H1 (cell line): ENCODE results near the gene SCN7A. TPM values are rescaled to one million over a fixed set of nuclear protein-coding genes. Genes with fewer than 3 reads are reported as not detected.

Source experiments
- CTCF ChIA-PET: fragments of 300-600 bp; sonication (Branson Sonifier 250); formaldehyde crosslinking; loops from one replicate; lab custom pipeline; 2021; ENCODE audit not compliant: partially characterized antibody; lab: Charles Lee
- POLR2A ChIA-PET: fragments of 300-600 bp; sonication (Branson Sonifier 250); formaldehyde crosslinking; loops from one replicate; lab custom pipeline; 2021; ENCODE audit warnings: inconsistent platforms; ENCODE audit not compliant: partially characterized antibody; lab: Charles Lee
- DNase-seq, 2 experiments: peaks; one replicate each; pipeline versions ENCODE4 v3.0.0 to v3.0.0-alpha.2; 2010 to 2022; ENCODE audit warnings: low spot score in 2 of 2, low read depth in 1 of 2, mixed read lengths in 1 of 2
- FAIRE-seq: peaks from 2 replicates; lab custom pipeline; 2011; peaks lifted over from hg19 to GRCh38; lab: Jason Lieb, UNC
- H2AFZ ChIP-seq: 2 replicates; pipeline ENCODE4 v1.8.1; 2012; ENCODE audit warnings: low read length, inconsistent platforms
- H2AK5ac ChIP-seq: 2 replicates; pipeline ENCODE4 v1.6.1; 2013; ENCODE audit warnings: low read depth, low read length
- H2BK120ac ChIP-seq: replicated peaks from 2 replicates; pipeline ENCODE3; 2013; ENCODE audit warnings: low read depth, low read length, inconsistent platforms
- H2BK12ac ChIP-seq: 2 replicates; pipeline ENCODE4 v1.6.1; 2013; ENCODE audit warnings: low read depth, low read length
- H2BK15ac ChIP-seq: 2 replicates; pipeline ENCODE4 v1.6.1; 2013; ENCODE audit warnings: low read length
- H2BK20ac ChIP-seq: 2 replicates; pipeline ENCODE4 v1.6.1; 2013; ENCODE audit warnings: low read length
- H2BK5ac ChIP-seq: 2 replicates; pipeline ENCODE4 v1.6.1; 2013; ENCODE audit warnings: low read depth, low read length
- H3K14ac ChIP-seq: 2 replicates; pipeline ENCODE4 v1.6.1; 2013; ENCODE audit warnings: inconsistent platforms; ENCODE audit not compliant: insufficient read length
- H3K18ac ChIP-seq: 2 replicates; pipeline ENCODE4 v1.6.1; 2013; ENCODE audit warnings: low read length; ENCODE audit errors: extremely low read depth
- H3K23ac ChIP-seq: 2 replicates; pipeline ENCODE4 v1.6.1; 2013; ENCODE audit warnings: inconsistent platforms; ENCODE audit not compliant: insufficient read length
- H3K23me2 ChIP-seq: 2 replicates; pipeline ENCODE4 v1.6.1; 2013; ENCODE audit warnings: low read depth, low read length
- H3K27ac ChIP-seq: 2 replicates; pipeline ENCODE4 v1.6.1; 2011; ENCODE audit warnings: low read depth, low read length, inconsistent platforms
- H3K27me3 ChIP-seq, 4 experiments: replicated peaks in 1 of 4; 1 replicate in 1 of 4; 2 replicates in 3 of 4; pipeline versions ENCODE4 v1.6.1 to v1.8.1; 2011 to 2013; ENCODE audit warnings: low read length in 3 of 4, mild to moderate bottlenecking in 3 of 4, inconsistent platforms in 2 of 4, mixed read lengths in 2 of 4, moderate library complexity in 1 of 4; ENCODE audit not compliant: control insufficient read depth in 3 of 4, insufficient read depth in 3 of 4; ENCODE audit errors: extremely low read depth in 1 of 4
- H3K36me3 ChIP-seq, 4 experiments: 2 replicates each; pipeline versions ENCODE4 v1.6.1 to v1.8.1; 2011 to 2013; ENCODE audit warnings: mild to moderate bottlenecking in 4 of 4, low read length in 3 of 4, moderate library complexity in 2 of 4, control low read depth in 1 of 4, inconsistent platforms in 1 of 4; ENCODE audit not compliant: insufficient read depth in 4 of 4, control insufficient read depth in 2 of 4
- H3K4ac ChIP-seq: replicated peaks from 2 replicates; pipeline ENCODE3; 2013; ENCODE audit warnings: low read length, low read depth, mixed read lengths, inconsistent platforms; ENCODE audit not compliant: insufficient read length
- H3K4me1 ChIP-seq, 4 experiments: replicated peaks in 1 of 4; 1 replicate in 1 of 4; 2 replicates in 3 of 4; pipeline versions ENCODE4 v1.6.1 to v1.8.1; 2011 to 2013; ENCODE audit warnings: low read length in 3 of 4, inconsistent platforms in 2 of 4, mixed read lengths in 1 of 4; ENCODE audit not compliant: insufficient read depth in 4 of 4, control insufficient read depth in 3 of 4
- H3K4me2 ChIP-seq, 2 experiments: 2 replicates each; pipeline versions ENCODE4 v1.6.1 to v1.8.1; 2011 to 2013; ENCODE audit warnings: low read depth in 2 of 2, low read length in 2 of 2, control low read depth in 1 of 2, inconsistent platforms in 1 of 2, mild to moderate bottlenecking in 1 of 2; ENCODE audit not compliant: insufficient read depth in 1 of 2
- H3K4me3 ChIP-seq, 4 experiments: fragments of 200-600, 300-600 bp in 1 of 4; sonication (generic), shearing (Covaris generic), sonication (Bioruptor Twin) in 1 of 4; 2 replicates each; pipeline versions ENCODE4 v1.5.1 to v1.8.1; 2011 to 2016; ENCODE audit warnings: low read length in 4 of 4, low read depth in 3 of 4, control low read depth in 2 of 4, inconsistent platforms in 2 of 4, mild to moderate bottlenecking in 2 of 4, mixed read lengths in 1 of 4, moderate library complexity in 1 of 4; ENCODE audit not compliant: insufficient read depth in 2 of 4; ENCODE audit errors: extremely low read depth in 1 of 4
- H3K56ac ChIP-seq: replicated peaks from 2 replicates; pipeline ENCODE3; 2013; ENCODE audit warnings: low read depth, mild to moderate bottlenecking, mixed read lengths, low read length, inconsistent platforms; ENCODE audit not compliant: insufficient read length
- H3K79me1 ChIP-seq: 2 replicates; pipeline ENCODE4 v1.6.1; 2013; ENCODE audit warnings: low read depth, low read length, control low read depth
- H3K79me2 ChIP-seq, 2 experiments: 2 replicates each; pipeline versions ENCODE4 v1.6.1 to v1.8.1; 2012 to 2013; ENCODE audit warnings: low read length in 2 of 2, mild to moderate bottlenecking in 2 of 2, inconsistent platforms in 1 of 2; ENCODE audit not compliant: insufficient read depth in 2 of 2, control insufficient read depth in 1 of 2
- H3K9ac ChIP-seq, 4 experiments: replicated peaks in 1 of 4; 1 replicate in 1 of 4; 2 replicates in 3 of 4; pipeline versions ENCODE4 v1.6.1 to v1.8.1; 2011 to 2013; ENCODE audit warnings: low read depth in 3 of 4, low read length in 3 of 4, control low read depth in 2 of 4, mild to moderate bottlenecking in 2 of 4, moderate library complexity in 2 of 4, inconsistent platforms in 1 of 4; ENCODE audit errors: extremely low read depth in 1 of 4
- H3K9me3 ChIP-seq, 2 experiments: 2 replicates each; pipeline versions ENCODE4 v1.6.1 to v1.8.1; 2012 to 2013; ENCODE audit warnings: mild to moderate bottlenecking in 2 of 2, moderate library complexity in 2 of 2, control low read depth in 1 of 2, inconsistent platforms in 1 of 2, low read depth in 1 of 2, low read length in 1 of 2, mixed read lengths in 1 of 2; ENCODE audit not compliant: insufficient read depth in 2 of 2
- H4K20me1 ChIP-seq, 2 experiments: replicated peaks in 1 of 2; 2 replicates each; pipeline versions ENCODE3 to v1.8.1; 2011 to 2013; ENCODE audit warnings: inconsistent platforms in 2 of 2, low read length in 2 of 2, mild to moderate bottlenecking in 1 of 2; ENCODE audit not compliant: insufficient read depth in 2 of 2, control insufficient read depth in 1 of 2
- H4K5ac ChIP-seq: 2 replicates; pipeline ENCODE4 v1.6.1; 2013; ENCODE audit warnings: low read length, low read depth, mixed read lengths, inconsistent platforms; ENCODE audit not compliant: insufficient read length
- H4K8ac ChIP-seq: 2 replicates; pipeline ENCODE4 v1.8.0; 2013; ENCODE audit warnings: mild to moderate bottlenecking, moderate library complexity, low read length, inconsistent platforms; ENCODE audit not compliant: insufficient read depth; ENCODE audit errors: extremely low read depth
- H4K91ac ChIP-seq: replicated peaks from 2 replicates; pipeline ENCODE3; 2013; ENCODE audit warnings: low read length, mixed read lengths, inconsistent platforms; ENCODE audit not compliant: insufficient read length
- GABPA ChIP-seq: IDR thresholded peaks from 2 replicates; pipeline ENCODE4 v1.6.1; 2011; ENCODE audit warnings: mild to moderate bottlenecking, low read length, moderate library complexity, borderline replicate concordance; ENCODE audit not compliant: insufficient read depth
- KDM1A ChIP-seq: fragments of 200-600, 300-600 bp; sonication (generic); IDR thresholded peaks from 2 replicates; pipeline ENCODE4 v1.7.1; 2016; ENCODE audit warnings: mild to moderate bottlenecking, low read length, borderline replicate concordance
- WGBS, 2 experiments: shearing (Covaris generic) in 1 of 2; methylation state at CpG; one replicate each; pipeline versions ENCODE4 v1.1.6 to v1.1.7; 2013 to 2015; ENCODE audit warnings: low lambda C conversion rate in 2 of 2, mixed read lengths in 2 of 2, inconsistent platforms in 1 of 2, low coverage in 1 of 2, missing lambda C conversion rate in 1 of 2; ENCODE audit not compliant: insufficient replicate concordance in 2 of 2, insufficient coverage in 1 of 2, insufficient read length in 1 of 2; ENCODE audit errors: extremely low coverage in 1 of 2, missing lambda C conversion rate in 1 of 2; 5-methylcytosine and 5-hydroxymethylcytosine counted together
- polyA plus RNA-seq, 7 experiments: library from polyadenylated mRNA; depleted of rRNA in 3 of 7; stranded (reverse) in 5 of 7; unstranded in 2 of 7; fragments of >200 nt in 5 of 7; fragments of 200-250 nt in 2 of 7; gene quantifications; 1 replicate in 5 of 7; 2 replicates in 1 of 7; 4 replicates in 1 of 7; pipeline versions ENCODE4 v1.2.1 to v1.2.3, GENCODE V29; 2011 to 2013; ENCODE audit warnings: missing spikeins in 2 of 7, mixed read lengths in 2 of 7
- total RNA-seq: library from RNA; stranded (reverse); fragmentation: NEBNext Ultra II Directional; extraction: Animal tissue kit (Norgen Biotek cat#: 25700); gene quantifications from 2 replicates; pipeline ENCODE4 v1.2.1, GENCODE V29; 2021

Gene SCN7A
- total and polyA plus RNA-seq, 2 of the 8 experiments (the other 6 are each of a cell fraction or from before 2014, with no cell fraction given), result 0.09 to 0.19 TPM

DNA sequence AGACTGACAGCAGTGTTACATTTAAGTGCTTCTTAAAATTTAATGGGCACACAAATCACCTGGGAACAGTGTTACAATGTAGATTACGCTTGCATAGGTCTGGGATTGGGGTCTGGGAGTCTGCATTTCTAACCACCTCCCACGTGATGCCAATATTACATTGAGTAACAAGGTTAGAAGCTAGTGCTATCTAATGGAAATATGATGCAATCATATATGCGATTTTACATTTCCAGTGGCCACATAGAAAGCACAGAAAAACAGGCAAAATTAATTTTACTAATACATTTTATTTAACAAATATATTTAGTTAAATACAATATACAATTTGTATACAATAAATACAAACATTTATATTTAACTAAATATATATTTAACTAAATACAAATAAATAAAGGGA is 53.7 kb downstream of the SCN7A start:
- Histone ChIP-seq H2AFZ (no peak overlapping the region), H3K4me2 (no peak overlapping the region), H4K91ac (no peak overlapping the region), H3K27ac (no peak overlapping the region), H3K56ac (no peak overlapping the region), H3K79me2 (no peaks in the 10 kb centered on the region), H3K23ac (no peak overlapping the region), H3K27me3 (no peaks in the 10 kb centered on the region), H3K79me1 (no peaks in the 10 kb centered on the region), H3K18ac (no peak overlapping the region), H3K23me2 (no peaks in the 10 kb centered on the region), H4K8ac (no peak overlapping the region), H4K20me1 (no peaks in the 10 kb centered on the region), H2BK5ac (no peak overlapping the region), H4K5ac (no peak overlapping the region), H2BK20ac (no peak overlapping the region), H3K9me3 (peaks cover 0 to 4% of the 10 kb centered on the region in 2 experiments; a peak in 1 of 4 replicates), H3K4ac (no peak overlapping the region), H3K4me3 (no peak overlapping the region), H2AK5ac (no peak overlapping the region), H3K4me1 (peaks cover 0 to 5% (median 0%) of the 10 kb centered on the region in 4 experiments; a peak in 3 of 7 replicates), H3K14ac (no peak overlapping the region), H3K36me3 (no peaks in the 10 kb centered on the region), H3K9ac (no peak overlapping the region), H2BK120ac (no peak overlapping the region), H2BK15ac (no peak overlapping the region), H2BK12ac (no peak overlapping the region)
- no peak for FAIRE-seq
- no peak for DNase-seq
- TF ChIP-seq KDM1A, result no peak
- no peak for TF ChIP-seq GABPA
- CTCF ChIA-PET, result interaction anchor here (1.5 kb wide), 1 partner anchor 21 kb away, joined by 3 read pairs; no protein-coding TSS in a partner anchor
- WGBS, 2 experiments, result 85% methylated on average over 3 of the region's 3 CpGs; no CpG with 5 or more reads in 1 of the 2 experiments
- POLR2A ChIA-PET, result no interaction called here
